BLaER1 (cell line): ENCODE data around the gene TMPRSS7.

Source experiments
- H3K27ac ChIP-seq: shearing (Covaris generic); formaldehyde crosslinking; 2 replicates; pipeline ENCODE4 v1.8.1; 2022
- H3K27me3 ChIP-seq: shearing (Covaris generic); formaldehyde crosslinking; 2 replicates; pipeline ENCODE4 v1.8.1; 2022
- H3K36me3 ChIP-seq: shearing (Covaris generic); formaldehyde crosslinking; 2 replicates; pipeline ENCODE4 v1.8.1; 2022
- H3K4me1 ChIP-seq: shearing (Covaris generic); formaldehyde crosslinking; 2 replicates; pipeline ENCODE4 v1.8.1; 2022
- H3K4me2 ChIP-seq: shearing (Covaris generic); formaldehyde crosslinking; 2 replicates; pipeline ENCODE4 v1.8.1; 2022
- H3K4me3 ChIP-seq: shearing (Covaris generic); formaldehyde crosslinking; 2 replicates; pipeline ENCODE4 v1.8.1; 2022
- H3K9ac ChIP-seq: shearing (Covaris generic); formaldehyde crosslinking; 2 replicates; pipeline ENCODE4 v1.8.1; 2022
- H3K9me3 ChIP-seq: shearing (Covaris generic); formaldehyde crosslinking; 2 replicates; pipeline ENCODE4 v1.8.1; 2022
- H4K20me1 ChIP-seq: shearing (Covaris generic); formaldehyde crosslinking; 2 replicates; pipeline ENCODE4 v1.8.1; 2022
- Cebpa-rat ChIP-seq: shearing (Covaris generic); IDR thresholded peaks from 2 replicates; pipeline ENCODE4 v1.8.1; 2022

TMPRSS7 gene

DNA sequence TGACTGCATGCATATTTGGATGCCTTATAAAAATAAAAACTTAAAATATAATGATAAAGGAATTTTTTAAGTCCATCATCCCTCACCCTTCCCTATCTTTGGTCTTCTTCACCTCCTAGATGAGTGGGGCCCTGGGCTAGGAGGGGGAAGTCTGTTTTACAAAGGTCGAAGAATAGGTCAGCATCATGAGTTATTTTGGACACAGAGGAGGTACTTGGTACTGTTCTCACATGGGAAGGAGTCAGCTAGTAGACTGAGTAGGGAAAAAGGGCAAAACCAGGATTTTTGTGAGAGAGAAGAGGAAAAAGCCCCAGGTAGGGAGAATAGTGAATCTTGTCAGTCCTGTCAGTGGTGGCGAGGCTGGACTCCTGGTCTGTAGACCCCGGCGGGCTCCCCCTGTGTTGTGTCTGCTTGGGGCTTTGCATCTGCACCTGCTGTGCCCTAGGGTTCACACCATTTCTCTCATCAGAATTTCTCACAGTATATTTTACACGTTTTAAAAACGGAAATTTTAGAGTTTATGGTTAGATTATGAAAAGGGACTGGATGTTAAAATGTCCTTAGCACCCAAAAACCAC lies 81.4 kb downstream of the TMPRSS7 start:
- no peaks in the 10 kb centered on the region for H3K36me3 ChIP-seq
- H3K27ac ChIP-seq: peak overlapping the region; percentile 82
- no peaks in the 10 kb centered on the region for H3K9me3 ChIP-seq
- H3K4me1 ChIP-seq: peaks cover 97% of the 10 kb centered on the region
- H3K4me3 ChIP-seq: 0 out of 2 replicates have a peak overlapping the region, but pooled peaks have one; percentile 15
- no peaks in the 10 kb centered on the region for H4K20me1 ChIP-seq
- TF ChIP-seq Cebpa-rat: no peak
- H3K4me2 ChIP-seq: peak overlapping the region; percentile 83
- H3K9ac ChIP-seq: peak overlapping the region; percentile 59; the same call in 1 of the 2 replicates
- H3K27me3 ChIP-seq: no peaks in the 10 kb centered on the region

DNA sequence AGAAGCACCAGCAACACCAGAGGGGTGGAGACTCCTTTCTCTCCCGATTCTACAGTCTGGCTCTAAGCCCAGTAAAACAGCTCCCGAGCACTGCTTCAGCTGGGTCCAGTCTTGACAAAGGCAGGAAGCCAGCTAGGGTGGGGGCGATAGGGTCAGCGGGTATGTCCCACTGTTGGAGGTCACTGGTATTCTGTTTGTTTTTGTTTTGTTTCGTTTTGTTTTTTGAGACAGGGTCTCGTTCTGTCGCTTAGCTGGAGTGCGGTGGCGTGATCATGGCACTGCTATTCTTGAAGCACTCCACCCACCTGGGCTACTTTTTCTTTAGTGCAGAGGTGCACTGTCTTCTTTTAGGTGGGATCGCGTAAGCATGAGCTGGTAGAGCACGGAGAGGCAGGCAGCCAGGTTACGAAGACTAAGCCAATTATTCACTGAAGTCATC lies 82.2 kb downstream of the TMPRSS7 start:
- H3K4me2 ChIP-seq: peak overlapping the region; percentile 83
- H3K27ac ChIP-seq: 0 out of 2 replicates have a peak overlapping the region, but pooled peaks have one; percentile 90
- no peaks in the 10 kb centered on the region for H3K36me3 ChIP-seq
- no peaks in the 10 kb centered on the region for H3K9me3 ChIP-seq
- no peaks in the 10 kb centered on the region for H4K20me1 ChIP-seq
- H3K4me3 ChIP-seq: no peak overlapping the region
- no peak overlapping the region for H3K9ac ChIP-seq
- no peak for TF ChIP-seq Cebpa-rat
- peaks cover 100% of the 10 kb centered on the region for H3K4me1 ChIP-seq
- H3K27me3 ChIP-seq: no peaks in the 10 kb centered on the region

DNA sequence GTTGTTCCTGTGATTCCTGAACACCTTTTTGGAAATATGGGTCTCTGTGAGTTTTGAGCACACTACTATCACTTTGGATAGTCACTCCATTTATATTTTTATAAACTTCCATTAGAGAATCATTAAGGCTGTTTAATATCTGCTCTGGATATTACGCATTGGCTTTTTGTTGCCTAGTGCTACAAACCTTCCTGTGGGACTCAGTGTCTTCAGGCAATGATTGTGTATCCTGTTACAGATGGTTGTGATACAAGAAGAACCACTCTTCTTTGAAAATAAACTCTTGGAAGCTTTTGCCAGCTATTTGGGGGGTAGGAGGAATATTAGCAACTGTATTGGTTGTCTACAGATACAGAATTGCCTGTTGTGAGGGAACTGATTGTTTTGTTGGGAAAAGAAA lies 82.9 kb downstream of the TMPRSS7 start:
- Histone ChIP-seq H4K20me1 (no peaks in the 10 kb centered on the region), H3K4me2 (peak overlapping the region; percentile 83), H3K9me3 (no peaks in the 10 kb centered on the region), H3K4me1 (peaks cover 100% of the 10 kb centered on the region), H3K4me3 (no peak overlapping the region; the same call in 1 of the 2 replicates), H3K27me3 (no peaks in the 10 kb centered on the region), H3K27ac (peak overlapping the region; percentile 90), H3K36me3 (no peaks in the 10 kb centered on the region; the same call in 1 of the 2 replicates), H3K9ac (0 out of 2 replicates have a peak overlapping the region, but pooled peaks have one; percentile 9)
- TF ChIP-seq Cebpa-rat: no peak

DNA sequence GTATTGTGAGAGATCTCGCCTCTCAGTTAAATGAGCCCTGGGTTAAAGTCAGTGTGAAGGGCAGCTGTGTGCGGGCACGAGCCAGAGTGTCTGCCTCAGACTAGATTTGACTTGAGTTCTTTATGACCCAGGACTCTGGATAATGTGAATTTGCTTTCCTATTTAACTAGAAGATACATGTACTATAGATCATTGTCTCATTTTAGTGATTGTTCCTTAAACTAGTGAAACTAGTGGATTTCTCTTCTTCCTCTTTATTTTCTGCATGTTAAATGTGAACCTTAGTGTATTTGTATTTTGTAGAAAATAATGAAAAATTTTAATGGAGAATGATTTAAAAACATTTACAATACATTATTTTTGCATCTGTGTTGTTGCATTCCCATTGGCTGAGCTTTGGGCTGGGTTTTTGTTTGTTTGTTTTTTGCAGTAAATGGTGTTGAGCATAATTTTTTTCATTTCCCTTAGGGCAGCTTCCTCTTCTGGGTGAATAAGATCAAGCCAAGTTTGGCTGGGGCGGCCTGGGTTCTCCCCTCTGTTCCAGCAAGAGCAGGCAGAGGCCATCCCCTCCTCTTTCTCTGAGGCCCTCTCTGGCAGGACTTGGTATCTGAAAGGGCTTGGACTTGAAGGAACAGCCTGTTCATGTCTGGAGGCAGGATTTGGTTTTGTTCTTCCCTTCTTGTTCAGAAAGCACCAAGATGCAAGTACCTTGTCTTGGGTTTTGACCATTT lies 83.5 kb downstream of the TMPRSS7 start:
- Histone ChIP-seq H3K27me3 (no peaks in the 10 kb centered on the region), H3K9ac (no peak overlapping the region), H3K9me3 (no peaks in the 10 kb centered on the region), H4K20me1 (no peaks in the 10 kb centered on the region), H3K4me3 (no peak overlapping the region; the same call in 1 of the 2 replicates), H3K4me2 (peak overlapping the region; percentile 83), H3K27ac (peak overlapping the region; percentile 90), H3K36me3 (peaks cover 5% of the 10 kb centered on the region), H3K4me1 (peaks cover 100% of the 10 kb centered on the region)
- no peak for TF ChIP-seq Cebpa-rat

DNA sequence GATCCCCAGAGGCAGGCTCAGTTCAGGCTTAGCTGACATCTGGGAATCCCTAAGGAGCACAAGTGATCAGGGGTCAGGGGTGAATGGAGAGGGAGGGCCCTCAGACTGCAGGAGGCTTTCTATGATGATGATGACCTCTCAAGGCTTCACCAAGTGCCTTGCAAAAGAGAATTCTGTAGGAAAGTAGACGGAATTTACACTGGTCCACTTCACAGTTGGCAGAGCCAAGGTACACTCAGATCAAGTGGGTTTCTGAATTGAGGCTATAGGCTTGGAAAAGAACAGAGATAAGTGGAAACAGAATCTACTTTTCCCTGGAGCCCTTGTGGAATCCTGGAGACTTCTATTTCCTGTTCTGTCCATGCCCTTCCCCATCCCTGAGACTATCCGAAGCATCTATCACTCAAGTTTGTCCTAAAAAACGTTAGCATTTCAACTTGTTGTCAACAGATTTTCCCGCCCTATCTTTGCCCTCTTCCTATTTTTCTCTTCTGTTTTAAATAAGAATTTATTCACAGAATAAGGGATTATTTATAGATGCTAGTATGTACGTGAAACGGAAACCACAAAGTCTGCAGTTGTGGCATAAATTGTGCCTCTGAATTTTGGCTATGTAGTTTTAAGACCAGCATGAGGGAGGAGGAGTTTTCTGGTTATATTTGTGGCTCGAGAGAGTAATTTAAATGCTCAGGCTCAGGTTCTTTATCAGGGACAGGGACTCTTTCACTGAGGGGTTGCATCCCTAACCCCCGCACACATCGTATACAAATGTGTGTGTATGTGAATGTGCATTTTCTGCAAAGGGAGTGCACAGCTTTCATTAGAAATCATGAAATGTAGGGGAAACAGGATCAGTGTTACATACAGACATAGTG lies 85.7 kb downstream of the TMPRSS7 start:
- Histone ChIP-seq H3K27me3 (no peaks in the 10 kb centered on the region), H3K4me1 (peaks cover 100% of the 10 kb centered on the region), H3K4me2 (peak overlapping the region; percentile 83), H4K20me1 (no peaks in the 10 kb centered on the region), H3K27ac (peak overlapping the region; percentile 90), H3K9ac (peak overlapping the region; percentile 43), H3K9me3 (no peaks in the 10 kb centered on the region), H3K36me3 (peaks cover 17% of the 10 kb centered on the region), H3K4me3 (peak overlapping the region; percentile 36)
- TF ChIP-seq Cebpa-rat: no peak

DNA sequence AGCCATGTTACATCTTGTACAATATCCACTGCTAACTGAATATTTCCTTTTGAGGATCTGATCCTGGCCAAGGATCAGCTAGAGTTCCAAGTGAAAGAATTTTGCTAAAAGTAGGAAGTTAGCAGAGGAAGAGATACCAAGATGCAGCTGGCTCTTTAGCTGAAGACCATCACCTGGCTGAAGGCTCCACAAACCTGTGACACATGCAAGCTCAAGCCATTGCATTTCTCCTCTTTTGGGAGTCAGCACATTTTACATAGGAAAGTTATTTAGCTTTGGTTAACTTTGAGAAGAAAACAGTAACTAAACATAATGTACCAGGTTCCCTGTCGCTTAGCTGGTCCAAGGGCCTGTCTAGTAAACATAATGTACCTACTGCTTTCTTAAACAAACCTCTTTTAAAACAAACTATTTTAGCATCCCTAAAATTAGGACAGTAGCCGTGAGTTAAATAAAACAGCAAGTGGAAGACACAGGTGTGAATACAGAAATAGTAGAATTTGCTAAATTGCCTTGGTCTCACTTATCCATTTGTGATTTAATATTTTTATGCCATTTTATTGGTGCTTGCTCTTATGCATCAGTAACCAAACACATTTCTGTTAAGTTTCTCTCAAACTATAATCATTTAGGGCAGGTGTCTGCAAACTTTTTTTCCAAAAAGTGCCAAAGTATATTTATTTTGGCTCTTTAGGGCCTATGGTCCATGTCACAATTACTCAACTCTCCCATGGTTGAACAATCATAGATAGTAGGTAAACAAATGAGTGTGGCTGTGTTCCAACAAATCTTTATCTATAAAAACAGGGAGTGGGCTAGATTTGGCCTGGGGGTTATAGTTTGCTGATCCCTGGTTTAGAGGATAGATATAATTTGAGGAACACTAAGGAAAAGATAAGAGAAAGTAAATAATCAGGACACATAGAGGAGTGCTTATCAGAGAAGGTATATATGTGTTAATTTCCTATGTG lies 87.3 kb downstream of the TMPRSS7 start:
- Histone ChIP-seq H3K4me3 (peak overlapping the region; percentile 0; the same call in 1 of the 2 replicates), H3K27me3 (no peaks in the 10 kb centered on the region), H3K9me3 (no peaks in the 10 kb centered on the region), H3K4me2 (peak overlapping the region; percentile 83), H3K36me3 (peaks cover 17% of the 10 kb centered on the region), H3K27ac (peak overlapping the region; percentile 90), H3K9ac (no peak overlapping the region), H4K20me1 (no peaks in the 10 kb centered on the region), H3K4me1 (peaks cover 100% of the 10 kb centered on the region)
- no peak for TF ChIP-seq Cebpa-rat

DNA sequence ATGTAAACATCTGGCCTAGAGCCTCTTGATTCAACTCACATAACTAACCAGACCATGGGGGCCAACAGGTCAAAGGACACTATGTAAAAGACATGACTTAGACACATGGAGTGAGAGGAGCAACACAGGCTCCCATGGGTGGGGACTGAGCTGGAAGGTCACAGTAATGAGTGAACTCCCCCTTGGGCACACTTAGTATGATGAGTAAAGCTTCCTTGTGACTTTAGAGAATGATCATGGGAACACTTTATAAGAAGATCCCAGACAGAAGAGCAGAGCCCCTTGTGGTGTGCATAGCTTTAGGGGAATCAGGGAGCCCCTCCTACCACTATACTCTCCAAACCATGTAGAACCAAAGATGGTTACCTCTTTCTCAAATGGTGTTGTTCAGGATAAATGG lies 88.3 kb downstream of the TMPRSS7 start:
- H3K27ac ChIP-seq: peak overlapping the region; percentile 90
- no peaks in the 10 kb centered on the region for H3K9me3 ChIP-seq
- peak overlapping the region; percentile 83 for H3K4me2 ChIP-seq
- TF ChIP-seq Cebpa-rat: no peak
- H3K4me1 ChIP-seq: peaks cover 100% of the 10 kb centered on the region
- peaks cover 17% of the 10 kb centered on the region for H3K36me3 ChIP-seq
- H4K20me1 ChIP-seq: no peaks in the 10 kb centered on the region
- H3K9ac ChIP-seq: no peak overlapping the region
- H3K27me3 ChIP-seq: no peaks in the 10 kb centered on the region
- H3K4me3 ChIP-seq: no peak overlapping the region

DNA sequence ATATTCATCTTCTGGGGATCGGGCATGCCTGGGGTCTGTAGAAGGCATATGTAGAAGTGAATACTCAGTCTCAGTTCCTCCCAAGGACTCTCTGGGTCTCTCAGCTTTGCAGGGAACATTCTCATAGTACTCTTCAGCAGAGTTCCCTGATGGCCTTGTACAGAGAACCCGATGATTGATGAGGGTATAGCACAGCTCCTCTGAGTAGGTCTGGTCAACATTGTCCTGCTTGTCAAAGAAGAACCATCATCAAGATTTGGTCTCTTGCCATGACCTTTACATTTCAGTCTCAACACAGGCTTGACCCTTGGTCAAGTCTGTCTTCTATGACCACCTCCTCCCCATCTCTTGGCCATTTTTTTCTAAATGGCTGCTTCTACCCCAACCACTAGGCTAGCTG lies 89.0 kb downstream of the TMPRSS7 start:
- no peak overlapping the region for H3K4me3 ChIP-seq
- no peak overlapping the region; the same call in 1 of the 2 replicates for H3K9ac ChIP-seq
- peak overlapping the region; percentile 83 for H3K4me2 ChIP-seq
- H3K27me3 ChIP-seq: no peaks in the 10 kb centered on the region
- no peaks in the 10 kb centered on the region for H3K9me3 ChIP-seq
- H4K20me1 ChIP-seq: no peaks in the 10 kb centered on the region
- peak overlapping the region; percentile 90 for H3K27ac ChIP-seq
- H3K36me3 ChIP-seq: peaks cover 17% of the 10 kb centered on the region
- no peak for TF ChIP-seq Cebpa-rat
- H3K4me1 ChIP-seq: peaks cover 100% of the 10 kb centered on the region
